ENCODE data around the gene GBF1. TPM values are rescaled to one million over a fixed set of nuclear protein-coding genes. Genes with fewer than 3 reads are reported as not detected.

The GBF1 gene
- total and polyA plus RNA-seq, 10 of the 15 experiments (the other 5 are each of a cell fraction or from before 2014, with no cell fraction given): 0.82 to 42.0 (median 21.8) TPM

GRCh38 chr10:102394801-102395399 is 149.6 kb downstream of the GBF1 start (continued):
- TF ChIP-seq, protein P1, sequence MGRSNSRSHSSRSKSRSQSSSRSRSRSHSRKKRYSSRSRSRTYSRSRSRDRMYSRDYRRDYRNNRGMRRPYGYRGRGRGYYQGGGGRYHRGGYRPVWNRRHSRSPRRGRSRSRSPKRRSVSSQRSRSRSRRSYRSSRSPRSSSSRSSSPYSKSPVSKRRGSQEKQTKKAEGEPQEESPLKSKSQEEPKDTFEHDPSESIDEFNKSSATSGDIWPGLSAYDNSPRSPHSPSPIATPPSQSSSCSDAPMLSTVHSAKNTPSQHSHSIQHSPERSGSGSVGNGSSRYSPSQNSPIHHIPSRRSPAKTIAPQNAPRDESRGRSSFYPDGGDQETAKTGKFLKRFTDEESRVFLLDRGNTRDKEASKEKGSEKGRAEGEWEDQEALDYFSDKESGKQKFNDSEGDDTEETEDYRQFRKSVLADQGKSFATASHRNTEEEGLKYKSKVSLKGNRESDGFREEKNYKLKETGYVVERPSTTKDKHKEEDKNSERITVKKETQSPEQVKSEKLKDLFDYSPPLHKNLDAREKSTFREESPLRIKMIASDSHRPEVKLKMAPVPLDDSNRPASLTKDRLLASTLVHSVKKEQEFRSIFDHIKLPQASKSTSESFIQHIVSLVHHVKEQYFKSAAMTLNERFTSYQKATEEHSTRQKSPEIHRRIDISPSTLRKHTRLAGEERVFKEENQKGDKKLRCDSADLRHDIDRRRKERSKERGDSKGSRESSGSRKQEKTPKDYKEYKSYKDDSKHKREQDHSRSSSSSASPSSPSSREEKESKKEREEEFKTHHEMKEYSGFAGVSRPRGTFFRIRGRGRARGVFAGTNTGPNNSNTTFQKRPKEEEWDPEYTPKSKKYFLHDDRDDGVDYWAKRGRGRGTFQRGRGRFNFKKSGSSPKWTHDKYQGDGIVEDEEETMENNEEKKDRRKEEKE (IDR thresholded peaks at IDR 0.05): no peak
- TF ChIP-seq CEBPB (IDR thresholded peaks at IDR 0.05; ENCODE audit: borderline replicate concordance in 1 of 2, low read depth in 2 of 2, low read length in 2 of 2) (no peak), POLR2AphosphoS5 (IDR thresholded peaks at IDR 0.05; ENCODE audit: low read length) (peak; percentile 89), USF2 (IDR thresholded peaks at IDR 0.05; ENCODE audit: borderline replicate concordance, low read depth, low read length) (no peak), ZNF217 (IDR thresholded peaks at IDR 0.05) (no peak), IKZF1 (conservative IDR thresholded peaks at IDR 0.05) (no peak), POLR2AphosphoS2 (IDR thresholded peaks at IDR 0.05; ENCODE audit: low read depth, low read length) (no peak), RFX5 (IDR thresholded peaks at IDR 0.05; ENCODE audit: low read depth, low read length) (no peak), EGR1 (IDR thresholded peaks at IDR 0.05; ENCODE audit: borderline replicate concordance in 1 of 2, low read depth in 2 of 2, low read length in 2 of 2) (peak in 1 of 2 experiments; percentile 62; a peak in 2 of 3 replicates), E2F8 (IDR thresholded peaks at IDR 0.05; ENCODE audit: low read depth, partially characterized antibody) (no peak), CBX5 (IDR thresholded peaks at IDR 0.05; ENCODE audit: low read depth) (no peak), ASH2L (IDR thresholded peaks at IDR 0.05; ENCODE audit: borderline replicate concordance, low read depth) (no peak), SIN3A (IDR thresholded peaks at IDR 0.05; ENCODE audit: low read depth, low read length) (peak; percentile 35; the same call in 1 of the 2 replicates), HCFC1 (IDR thresholded peaks at IDR 0.05; ENCODE audit: low read length) (no peak; the same call in 1 of the 2 replicates), CREB1 (IDR thresholded peaks at IDR 0.05; ENCODE audit: low read depth) (no peak), TCF12 (IDR thresholded peaks at IDR 0.05; ENCODE audit: low read depth, low read length) (peak; percentile 33; the same call in 1 of the 2 replicates), RCOR1 (conservative IDR thresholded peaks at IDR 0.05; ENCODE audit: low read depth, low read length) (no peak)
- TF ChIP-seq, protein P2, sequence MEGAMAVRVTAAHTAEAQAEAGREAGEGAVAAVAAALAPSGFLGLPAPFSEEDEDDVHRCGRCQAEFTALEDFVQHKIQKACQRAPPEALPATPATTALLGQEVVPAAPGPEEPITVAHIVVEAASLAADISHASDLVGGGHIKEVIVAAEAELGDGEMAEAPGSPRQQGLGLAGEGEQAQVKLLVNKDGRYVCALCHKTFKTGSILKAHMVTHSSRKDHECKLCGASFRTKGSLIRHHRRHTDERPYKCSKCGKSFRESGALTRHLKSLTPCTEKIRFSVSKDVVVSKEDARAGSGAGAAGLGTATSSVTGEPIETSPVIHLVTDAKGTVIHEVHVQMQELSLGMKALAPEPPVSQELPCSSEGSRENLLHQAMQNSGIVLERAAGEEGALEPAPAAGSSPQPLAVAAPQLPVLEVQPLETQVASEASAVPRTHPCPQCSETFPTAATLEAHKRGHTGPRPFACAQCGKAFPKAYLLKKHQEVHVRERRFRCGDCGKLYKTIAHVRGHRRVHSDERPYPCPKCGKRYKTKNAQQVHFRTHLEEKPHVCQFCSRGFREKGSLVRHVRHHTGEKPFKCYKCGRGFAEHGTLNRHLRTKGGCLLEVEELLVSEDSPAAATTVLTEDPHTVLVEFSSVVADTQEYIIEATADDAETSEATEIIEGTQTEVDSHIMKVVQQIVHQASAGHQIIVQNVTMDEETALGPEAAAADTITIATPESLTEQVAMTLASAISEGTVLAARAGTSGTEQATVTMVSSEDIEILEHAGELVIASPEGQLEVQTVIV (IDR thresholded peaks at IDR 0.05; ENCODE audit: borderline replicate concordance, partially characterized antibody): no peak
- TF ChIP-seq, protein P3, sequence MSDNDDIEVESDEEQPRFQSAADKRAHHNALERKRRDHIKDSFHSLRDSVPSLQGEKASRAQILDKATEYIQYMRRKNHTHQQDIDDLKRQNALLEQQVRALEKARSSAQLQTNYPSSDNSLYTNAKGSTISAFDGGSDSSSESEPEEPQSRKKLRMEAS (IDR thresholded peaks at IDR 0.05; ENCODE audit: low read depth, low read length): no peak

Measured in GM12878 (cell line).